ENCODE results near the gene CGN. TPM values are rescaled to one million over a fixed set of nuclear protein-coding genes. Genes with fewer than 3 reads are reported as not detected.

The CGN gene
- total and polyA plus RNA-seq, 2 donors (not counting 1 experiment from before 2014, with no cell fraction given), result 0.17 TPM

DNA sequence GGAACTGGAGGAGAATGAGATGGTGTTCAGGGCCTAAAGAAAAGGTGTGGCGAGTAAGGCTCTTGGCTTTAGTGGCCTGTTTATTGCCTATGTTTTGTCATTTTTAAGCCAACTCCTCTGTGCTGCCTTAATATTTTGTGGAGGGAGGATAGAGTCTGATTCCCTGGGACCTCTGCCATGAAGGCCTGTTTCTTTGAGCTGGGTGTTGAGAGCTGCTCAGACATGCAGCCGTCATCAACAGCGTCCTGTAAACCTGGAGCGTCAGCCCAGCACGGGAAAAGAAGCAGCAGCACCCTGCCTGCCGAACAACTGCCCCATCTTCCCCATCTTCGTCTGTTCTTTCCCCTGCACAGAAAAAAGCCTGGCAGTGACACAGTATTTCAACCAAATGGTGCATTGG lies 73.6 kb downstream of the CGN start:
- no peaks in the 10 kb centered on the region for H3K4me1 ChIP-seq (ENCODE audit: control insufficient read depth, extremely low read depth, insufficient read depth, low read length)
- DNase-seq (ENCODE audit: low read depth in 2 of 2), result no peak
- no peaks in the 10 kb centered on the region for H3K79me2 ChIP-seq (ENCODE audit: control insufficient read depth, insufficient read depth, low read length)
- no peaks in the 10 kb centered on the region for H3K36me3 ChIP-seq (ENCODE audit: control insufficient read depth, insufficient read depth, low read length)
- no peak overlapping the region for H3K4me3 ChIP-seq (replicated peaks in 1 of 4; ENCODE audit: control extremely low read depth in 1 of 4, insufficient read depth in 1 of 4, low read depth in 3 of 4, low read length in 4 of 4)
- no peak overlapping the region for H3K9ac ChIP-seq (ENCODE audit: insufficient read depth, low read length)
- TF ChIP-seq, protein P1, sequence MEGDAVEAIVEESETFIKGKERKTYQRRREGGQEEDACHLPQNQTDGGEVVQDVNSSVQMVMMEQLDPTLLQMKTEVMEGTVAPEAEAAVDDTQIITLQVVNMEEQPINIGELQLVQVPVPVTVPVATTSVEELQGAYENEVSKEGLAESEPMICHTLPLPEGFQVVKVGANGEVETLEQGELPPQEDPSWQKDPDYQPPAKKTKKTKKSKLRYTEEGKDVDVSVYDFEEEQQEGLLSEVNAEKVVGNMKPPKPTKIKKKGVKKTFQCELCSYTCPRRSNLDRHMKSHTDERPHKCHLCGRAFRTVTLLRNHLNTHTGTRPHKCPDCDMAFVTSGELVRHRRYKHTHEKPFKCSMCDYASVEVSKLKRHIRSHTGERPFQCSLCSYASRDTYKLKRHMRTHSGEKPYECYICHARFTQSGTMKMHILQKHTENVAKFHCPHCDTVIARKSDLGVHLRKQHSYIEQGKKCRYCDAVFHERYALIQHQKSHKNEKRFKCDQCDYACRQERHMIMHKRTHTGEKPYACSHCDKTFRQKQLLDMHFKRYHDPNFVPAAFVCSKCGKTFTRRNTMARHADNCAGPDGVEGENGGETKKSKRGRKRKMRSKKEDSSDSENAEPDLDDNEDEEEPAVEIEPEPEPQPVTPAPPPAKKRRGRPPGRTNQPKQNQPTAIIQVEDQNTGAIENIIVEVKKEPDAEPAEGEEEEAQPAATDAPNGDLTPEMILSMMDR (conservative IDR thresholded peaks at IDR 0.05 in 1 of 2, IDR thresholded peaks at IDR 0.05 in 1 of 2; ENCODE audit: low read depth in 1 of 2, low read length in 2 of 2), result no peak
- TF ChIP-seq EZH2 (IDR thresholded peaks at IDR 0.05; ENCODE audit: low read length, missing control alignments), result no peak
- H2AFZ ChIP-seq (ENCODE audit: low read length), result no peak overlapping the region
- H3K27me3 ChIP-seq (ENCODE audit: control insufficient read depth, insufficient read depth, low read length), result no peaks in the 10 kb centered on the region
- H3K4me2 ChIP-seq (ENCODE audit: extremely low read depth, insufficient read depth, low read length), result no peak overlapping the region
- H3K9me3 ChIP-seq (ENCODE audit: control insufficient read depth, insufficient read depth, low read depth, low read length), result no peaks in the 10 kb centered on the region
- no peaks in the 10 kb centered on the region for H4K20me1 ChIP-seq (ENCODE audit: control insufficient read depth, extremely low read depth, insufficient read depth, low read length)
- H3K27ac ChIP-seq (ENCODE audit: insufficient read depth, low read length), result no peak overlapping the region

DNA sequence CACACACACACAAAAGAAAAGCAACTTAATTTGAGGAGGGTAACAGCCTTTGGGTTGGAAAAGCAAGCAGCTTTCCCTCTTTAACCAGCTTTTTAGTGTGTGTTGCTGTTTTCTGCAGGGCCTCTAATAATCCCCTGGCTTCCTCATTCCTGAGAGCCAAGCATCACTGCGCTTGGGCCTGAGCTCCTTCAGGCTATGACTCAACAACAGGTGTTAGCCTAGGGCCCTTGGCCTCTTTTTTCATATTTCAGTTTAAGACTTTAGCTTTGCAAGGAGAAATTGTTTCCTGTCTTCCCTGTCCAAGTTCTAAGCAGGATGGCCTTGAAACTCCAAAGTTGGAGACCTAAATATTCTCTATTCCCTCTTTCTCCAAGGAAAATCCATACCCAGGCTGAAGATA lies 74.4 kb downstream of the CGN start:
- Histone ChIP-seq H3K27me3 (ENCODE audit: control insufficient read depth, insufficient read depth, low read length) (no peaks in the 10 kb centered on the region), H3K9ac (ENCODE audit: insufficient read depth, low read length) (no peak overlapping the region), H3K9me3 (ENCODE audit: control insufficient read depth, insufficient read depth, low read depth, low read length) (no peaks in the 10 kb centered on the region), H3K36me3 (ENCODE audit: control insufficient read depth, insufficient read depth, low read length) (no peaks in the 10 kb centered on the region), H3K27ac (ENCODE audit: insufficient read depth, low read length) (no peak overlapping the region), H2AFZ (ENCODE audit: low read length) (no peak overlapping the region), H4K20me1 (ENCODE audit: control insufficient read depth, extremely low read depth, insufficient read depth, low read length) (no peaks in the 10 kb centered on the region), H3K4me3 (replicated peaks in 1 of 4; ENCODE audit: control extremely low read depth in 1 of 4, insufficient read depth in 1 of 4, low read depth in 3 of 4, low read length in 4 of 4) (no peak overlapping the region), H3K4me1 (ENCODE audit: control insufficient read depth, extremely low read depth, insufficient read depth, low read length) (no peaks in the 10 kb centered on the region), H3K4me2 (ENCODE audit: extremely low read depth, insufficient read depth, low read length) (no peak overlapping the region), H3K79me2 (ENCODE audit: control insufficient read depth, insufficient read depth, low read length) (no peaks in the 10 kb centered on the region)
- TF ChIP-seq, protein P1 (conservative IDR thresholded peaks at IDR 0.05 in 1 of 2, IDR thresholded peaks at IDR 0.05 in 1 of 2; ENCODE audit: low read depth in 1 of 2, low read length in 2 of 2), result no peak
- TF ChIP-seq EZH2 (IDR thresholded peaks at IDR 0.05; ENCODE audit: low read length, missing control alignments), result no peak
- DNase-seq (ENCODE audit: low read depth in 2 of 2), result peak; percentile 67 to 86

Other genes with a start within 250 kb of the CGN start
- gene ZNF687, start 229.1 kb upstream of the CGN start, total RNA-seq, result 8.2 and 11.7 TPM in 2 replicates
- gene ZNF687, start 229.1 kb upstream of the CGN start, polyA plus RNA-seq, result 7.2 and 7.6 TPM in 2 replicates
- gene PI4KB, start 184.0 kb upstream of the CGN start, total RNA-seq, result 42.1 and 65.7 TPM in 2 replicates
- 75.4 and 92.9 TPM in 2 replicates for gene PI4KB, start 184.0 kb upstream of the CGN start, polyA plus RNA-seq
- 21.6 and 35.5 TPM in 2 replicates for gene RFX5, start 164.1 kb upstream of the CGN start, total RNA-seq
- 18.4 and 20.1 TPM in 2 replicates for gene RFX5, start 164.1 kb upstream of the CGN start, polyA plus RNA-seq
- 59.6 and 65.9 TPM in 2 replicates for gene SELENBP1, start 138.7 kb upstream of the CGN start, total RNA-seq
- gene SELENBP1, start 138.7 kb upstream of the CGN start, polyA plus RNA-seq, result 60.6 and 85.4 TPM in 2 replicates
- gene PSMB4, start 111.8 kb upstream of the CGN start, total RNA-seq, result 335 and 339 TPM in 2 replicates
- 370 and 426 TPM in 2 replicates for gene PSMB4, start 111.8 kb upstream of the CGN start, polyA plus RNA-seq
- 12.3 and 21.6 TPM in 2 replicates for gene POGZ, start 51.9 kb upstream of the CGN start, total RNA-seq
- 24.7 and 27.6 TPM in 2 replicates for gene POGZ, start 51.9 kb upstream of the CGN start, polyA plus RNA-seq
- gene TUFT1, start 28.9 kb downstream of the CGN start, total RNA-seq, result 6.9 and 18.2 TPM in 2 replicates
- gene TUFT1, start 28.9 kb downstream of the CGN start, polyA plus RNA-seq, result 16.7 and 24.7 TPM in 2 replicates
- 31.1 and 38.1 TPM in 2 replicates for gene SNX27, start 100.7 kb downstream of the CGN start, total RNA-seq
- 24.4 and 29.5 TPM in 2 replicates for gene SNX27, start 100.7 kb downstream of the CGN start, polyA plus RNA-seq
- not detected in 2 replicates for gene CELF3, start 205.4 kb downstream of the CGN start, total RNA-seq
- gene CELF3, start 205.4 kb downstream of the CGN start, polyA plus RNA-seq, result not detected in 2 replicates
- not detected in 2 replicates for gene RIIAD1, start 210.1 kb downstream of the CGN start, total RNA-seq
- not detected in 2 replicates for gene RIIAD1, start 210.1 kb downstream of the CGN start, polyA plus RNA-seq

All from fibroblast of lung (primary cell).